Smooth muscle cell of the coronary artery (primary cell): ENCODE measurements around the gene F13A1. TPM values are rescaled to one million over a fixed set of nuclear protein-coding genes. Genes with fewer than 3 reads are reported as not detected.

Experiments
- total RNA-seq: library from RNA; depleted of rRNA; stranded (reverse); fragments of >200 nt; gene quantifications from 2 replicates; pipeline ENCODE4 v1.2.3, GENCODE V29; 2014; ENCODE audit warnings: low replicate concordance

F13A1 gene
- 0.15 TPM in 1 of 2 replicates, not detected in the other for total RNA-seq

GRCh38 chr6:6319952-6320811 is at the start of gene F13A1:
TSS of gene F13A1 (minus strand) at chr6:6320662. CDS start at chr6:6318664, 1,998 bp downstream.

